CD4-positive, alpha-beta T cell treated with Interleukin-6 at 100 ng/mL for 8 hours (primary cell): ENCODE measurements around the gene VEPH1.

ENCODE experiments used
- DNase-seq: peaks from one replicate; pipeline ENCODE4 v3.0.0-alpha.2; 2020; ENCODE audit warnings: mixed read lengths, low spot score

The VEPH1 gene

DNA sequence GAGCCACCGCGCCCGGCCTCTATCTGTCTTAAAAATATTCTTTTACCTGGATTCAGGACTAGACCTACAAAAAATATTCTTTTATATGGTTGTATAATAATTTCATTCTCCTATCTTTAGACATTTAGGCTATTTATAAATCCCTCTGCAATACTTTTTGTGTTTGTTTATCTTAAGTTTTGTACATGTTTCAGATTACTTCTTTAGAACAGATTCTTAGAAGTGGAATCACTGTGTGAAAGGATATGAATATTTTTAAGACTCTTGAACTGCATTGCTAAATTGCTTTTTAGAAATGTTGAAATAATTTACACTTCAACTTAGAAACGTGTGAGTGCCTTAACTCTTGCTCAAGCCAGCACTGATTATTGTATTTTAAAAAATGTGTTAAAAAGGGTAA lies 197.8 kb downstream of the VEPH1 start:
- no peak for DNase-seq

DNA sequence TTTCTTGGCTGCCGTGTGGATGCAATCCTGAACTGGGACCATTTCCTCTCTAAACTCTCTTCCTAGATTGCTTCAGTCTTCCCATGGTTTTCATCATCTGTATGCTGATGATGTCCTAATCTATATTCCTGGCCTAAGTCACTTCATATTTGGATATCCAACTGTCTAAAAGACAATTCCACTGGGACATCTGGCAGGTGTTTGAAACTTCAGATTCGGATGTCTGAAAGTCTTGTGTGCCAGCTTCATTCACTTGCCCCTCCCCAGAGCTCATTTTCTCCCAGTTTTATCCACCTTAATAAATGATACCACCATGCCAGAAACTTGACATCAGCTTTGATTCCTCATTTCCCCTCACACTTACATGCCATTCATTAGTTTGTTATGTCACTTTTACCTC lies 201.5 kb downstream of the VEPH1 start:
- DNase-seq = no peak

DNA sequence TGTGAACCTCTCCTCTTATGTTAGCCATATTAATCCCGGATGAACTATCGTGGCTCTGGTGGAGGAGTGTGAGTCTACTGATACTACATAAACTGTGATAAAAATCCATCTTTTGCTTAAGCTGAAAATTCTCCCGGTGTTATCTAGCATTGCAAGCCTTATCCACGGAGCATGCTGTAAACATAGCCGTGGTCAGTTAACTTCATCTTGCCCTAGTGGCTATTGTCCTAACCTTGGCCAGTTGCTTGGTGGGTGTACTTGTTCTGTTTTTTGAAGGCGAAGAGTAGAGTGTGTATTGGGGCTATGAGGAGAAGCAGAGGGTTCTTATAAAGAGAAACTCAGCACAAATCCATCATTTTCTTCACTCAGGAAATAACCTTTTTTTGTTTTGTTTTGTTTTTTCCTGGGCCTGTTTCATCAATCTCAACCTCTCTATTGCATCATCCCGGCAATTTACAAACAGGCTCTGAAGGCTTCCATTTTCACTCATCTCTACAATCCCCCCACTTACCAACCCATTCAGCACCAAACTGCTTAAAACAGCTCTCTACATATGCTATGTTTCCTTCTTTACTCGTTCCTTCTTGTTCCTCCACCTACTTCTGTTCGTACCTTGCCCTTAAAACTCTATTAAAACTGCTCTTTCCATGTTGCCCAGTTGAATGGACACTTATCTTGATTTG lies 202.1 kb downstream of the VEPH1 start:
- DNase-seq = no peak

DNA sequence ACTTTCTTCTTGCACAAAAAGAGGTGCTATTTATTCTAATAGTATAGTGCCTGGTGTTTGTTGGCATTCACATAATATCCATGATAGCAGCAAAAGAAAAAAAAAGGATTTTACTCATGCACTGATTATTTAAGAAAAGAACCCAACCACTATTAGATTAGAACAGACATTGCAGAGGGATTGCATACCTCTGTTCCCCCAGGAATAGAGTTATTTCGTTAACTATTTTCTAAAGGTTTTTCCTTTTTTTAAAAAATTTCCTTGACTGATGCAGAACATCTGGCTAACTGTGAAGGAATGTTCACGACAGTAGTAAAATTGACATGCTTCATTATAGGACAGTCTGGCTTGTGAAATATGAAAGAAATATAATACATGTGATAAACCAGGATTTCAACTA lies 203.1 kb downstream of the VEPH1 start:
- no peak for DNase-seq

DNA sequence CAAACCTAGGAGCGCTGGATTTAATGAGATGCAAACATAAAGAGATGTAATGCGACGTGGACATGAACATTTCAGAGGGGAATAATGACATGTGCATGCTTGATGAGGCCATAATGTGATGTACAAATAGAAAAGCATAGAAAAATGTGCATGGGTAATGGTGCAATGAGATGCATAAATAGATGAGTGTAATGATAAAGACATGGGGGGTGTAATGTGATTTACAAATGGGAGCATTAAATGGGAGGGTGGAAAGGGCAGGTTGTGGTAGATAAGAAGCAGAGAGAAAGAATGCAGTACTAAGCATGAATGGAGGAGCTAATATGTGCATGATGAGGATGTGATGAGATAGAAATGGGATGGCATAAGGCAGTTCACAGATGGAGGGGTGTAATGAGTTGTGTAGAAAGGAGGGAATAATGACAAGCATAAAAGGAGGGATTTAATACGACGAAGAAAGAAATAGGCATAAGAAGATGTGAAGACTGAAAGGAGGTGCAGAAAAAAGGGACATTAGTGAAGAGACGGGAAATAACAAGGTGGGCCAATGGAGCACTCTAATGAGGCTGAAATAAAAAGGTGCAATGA lies 205.8 kb downstream of the VEPH1 start:
- DNase-seq = no peak

DNA sequence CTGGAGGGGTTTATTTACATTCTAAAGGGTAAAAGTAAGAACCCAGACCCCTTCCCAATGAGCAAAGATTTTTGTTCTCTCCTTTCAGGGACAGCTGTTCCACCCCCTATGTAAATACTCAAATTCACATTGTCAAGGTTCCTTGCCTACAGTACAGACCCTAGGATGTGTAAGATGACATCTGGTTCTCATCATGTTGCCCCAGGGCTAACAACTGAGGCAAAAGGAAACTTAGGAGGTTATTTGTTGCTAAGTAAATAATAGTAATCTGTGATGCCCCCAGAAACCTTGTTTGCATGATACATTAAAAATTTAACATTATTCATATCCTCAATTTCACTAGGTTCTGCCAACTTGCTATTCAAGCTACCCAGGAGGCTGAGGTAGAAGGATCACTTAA lies 208.3 kb downstream of the VEPH1 start:
- no peak for DNase-seq

DNA sequence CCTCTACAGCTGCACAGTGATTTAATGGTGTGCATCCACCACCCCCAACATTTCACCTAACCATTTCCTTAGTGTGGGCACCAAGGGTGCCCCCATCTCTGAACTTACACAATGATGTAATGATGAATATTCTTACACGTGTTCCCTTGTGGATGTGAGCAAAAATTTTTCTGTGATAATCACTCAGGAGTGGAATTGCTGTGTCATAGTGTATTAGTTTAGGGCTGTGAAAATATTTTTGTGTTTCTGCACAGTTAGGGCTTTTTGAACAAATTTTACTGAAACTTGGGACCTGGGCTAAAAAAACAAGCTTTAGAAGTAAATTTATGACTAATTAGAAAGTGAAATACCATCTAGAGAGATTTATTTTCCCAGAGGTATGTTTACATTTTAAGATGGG lies 208.7 kb downstream of the VEPH1 start:
- DNase-seq = no peak

DNA sequence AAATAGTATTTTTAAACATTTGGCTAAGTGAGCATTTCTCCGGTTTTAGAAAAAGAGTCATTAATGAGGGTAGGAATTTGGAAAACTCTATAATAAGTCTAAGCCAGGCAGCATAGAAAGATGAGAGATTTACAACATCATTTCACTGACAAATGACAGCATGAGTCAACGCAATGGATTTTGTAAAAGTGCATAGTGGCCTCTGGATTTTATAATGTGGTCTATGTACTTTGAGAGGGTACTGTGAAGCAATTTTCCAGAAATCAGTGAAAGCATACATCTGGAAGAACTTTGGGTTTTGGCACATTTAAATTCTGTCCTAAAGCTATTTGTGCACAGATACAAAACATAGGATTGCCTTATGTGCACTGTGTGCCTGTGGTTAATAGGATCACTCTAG lies 212.4 kb downstream of the VEPH1 start:
- DNase-seq = no peak

DNA sequence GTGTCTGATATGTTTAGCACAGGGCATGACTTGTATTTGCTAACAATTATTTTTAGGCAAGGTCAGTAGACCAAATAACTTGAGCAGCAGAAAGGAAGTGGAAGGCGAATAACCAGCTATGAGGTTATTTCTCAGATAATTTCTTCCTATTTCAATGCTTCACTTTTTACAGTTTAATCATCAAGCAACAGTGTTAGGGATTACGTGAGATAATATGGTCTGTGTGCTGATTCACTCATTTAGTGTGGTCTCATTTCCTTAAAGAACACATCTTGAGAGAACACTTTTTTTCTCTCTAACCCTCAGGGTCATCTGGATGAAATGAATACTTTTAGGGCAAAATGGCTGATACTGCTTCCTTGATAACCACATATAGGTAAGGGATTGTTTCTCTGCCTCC lies 217.2 kb downstream of the VEPH1 start:
- DNase-seq = no peak

DNA sequence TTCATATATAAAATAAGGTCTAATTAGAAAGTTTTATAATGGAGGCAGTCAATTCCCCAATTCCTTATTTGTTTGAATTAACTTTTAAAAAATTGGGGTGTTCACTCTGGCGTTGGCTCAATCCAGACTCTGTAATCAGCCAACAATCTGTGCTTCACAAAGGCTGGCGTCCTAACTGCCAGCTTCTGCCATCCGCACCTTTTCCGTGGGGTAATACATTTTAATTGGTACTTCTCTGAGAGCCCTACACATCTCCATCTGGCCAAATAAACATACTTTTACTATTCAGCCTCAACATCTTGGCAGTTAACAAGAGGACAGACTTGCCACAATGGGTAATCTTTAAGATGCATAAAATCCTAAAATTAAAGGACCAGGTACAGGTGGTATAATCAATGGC lies 218.1 kb downstream of the VEPH1 start:
- no peak for DNase-seq

DNA sequence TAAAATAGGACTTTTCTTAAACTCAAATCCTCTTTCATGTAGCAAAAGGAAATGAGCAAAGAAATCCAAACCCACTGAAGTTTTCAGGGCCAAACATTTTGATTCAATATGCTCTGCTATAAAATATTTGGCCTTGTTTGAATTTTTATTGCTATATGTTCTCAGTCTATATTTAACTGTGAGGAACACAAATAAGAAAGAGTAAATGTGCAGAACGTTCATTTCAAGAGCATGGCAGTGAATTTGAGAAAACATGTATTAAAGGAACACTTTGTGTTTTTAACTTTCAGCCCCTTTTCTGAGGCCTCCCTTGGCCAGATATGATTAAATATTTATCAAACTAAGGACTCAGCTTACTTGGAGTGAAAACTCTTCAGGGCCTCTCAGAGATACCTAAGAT lies 218.5 kb downstream of the VEPH1 start:
- no peak for DNase-seq

DNA sequence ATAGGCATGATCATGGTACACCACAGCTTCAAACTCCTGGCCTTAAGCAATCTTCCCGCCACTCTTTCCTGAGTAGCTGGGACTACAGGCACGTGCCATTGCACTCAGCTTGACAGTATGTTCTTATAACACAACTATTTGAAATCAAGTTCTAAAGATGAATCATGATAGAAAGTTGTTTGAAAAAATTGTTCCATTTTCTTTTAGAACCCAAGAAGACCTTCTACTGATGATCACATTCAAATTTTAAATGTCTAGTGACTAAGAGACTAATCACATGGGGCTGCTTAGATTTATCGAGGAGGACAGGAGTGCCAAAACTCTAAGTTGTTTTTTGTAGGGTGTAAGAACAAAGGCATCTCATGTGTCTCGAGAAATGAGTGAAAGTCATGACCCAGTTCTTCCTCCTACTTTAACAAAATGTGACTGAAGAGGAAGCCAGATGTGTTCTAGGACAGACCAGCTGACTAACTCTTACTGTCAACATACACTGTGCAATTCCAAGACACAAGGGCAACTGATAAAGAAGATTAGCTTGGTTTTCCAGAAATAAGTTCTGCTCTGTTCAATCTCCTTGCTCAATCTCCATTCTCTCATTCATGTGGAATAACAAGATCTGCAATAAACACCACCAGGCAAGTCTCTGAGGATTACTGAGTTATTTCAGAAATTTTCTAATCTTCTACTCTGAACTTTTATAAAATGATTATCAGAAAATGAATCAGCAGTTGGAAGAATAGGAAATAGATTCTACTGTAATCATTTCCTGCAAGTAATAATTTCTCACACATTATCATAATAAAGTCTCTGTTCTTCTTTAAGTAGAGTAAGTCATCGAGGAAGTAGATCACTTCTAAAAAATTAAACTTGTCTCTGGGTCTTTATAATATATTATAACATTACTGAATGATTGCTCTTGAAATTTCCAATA lies 220.7 kb downstream of the VEPH1 start:
- DNase-seq = no peak

DNA sequence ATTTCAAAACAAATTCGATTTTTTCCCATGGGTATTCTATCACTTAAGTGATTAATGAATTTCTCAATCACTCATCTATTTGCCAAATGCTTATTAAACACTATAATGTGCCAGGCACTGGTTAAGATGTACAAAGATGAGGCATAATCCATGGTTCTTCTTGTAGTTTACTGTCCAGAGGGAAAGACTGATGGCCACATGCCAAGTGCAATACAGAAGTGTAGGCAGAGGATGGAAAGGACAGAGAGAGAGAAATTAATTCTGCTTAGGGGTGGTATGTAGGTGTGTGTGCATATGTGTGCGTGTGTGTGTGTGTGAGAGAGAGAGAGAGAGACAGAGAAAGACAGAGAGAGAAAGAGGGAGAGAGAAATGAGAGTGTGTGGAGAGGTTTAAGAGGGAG lies 222.4 kb downstream of the VEPH1 start:
- DNase-seq = no peak

DNA sequence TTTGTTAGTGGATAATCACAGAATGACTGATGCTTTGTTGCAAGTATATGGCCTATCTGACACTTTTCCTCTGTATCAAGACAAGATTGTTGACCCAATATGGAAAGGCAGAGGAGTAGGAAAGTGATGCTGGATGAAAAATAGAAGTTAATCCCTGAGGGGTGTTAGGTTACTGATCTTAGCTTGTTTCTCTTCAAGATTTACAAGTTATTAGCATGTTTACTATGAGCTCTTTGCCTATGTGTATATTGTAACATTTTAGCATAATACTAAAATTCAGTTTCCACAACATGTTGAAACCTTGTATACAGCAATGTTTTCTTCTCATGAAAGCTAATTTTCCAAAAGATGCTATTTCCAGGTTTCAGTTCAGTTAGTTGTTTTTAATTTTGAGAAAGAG lies 222.9 kb downstream of the VEPH1 start:
- no peak for DNase-seq

DNA sequence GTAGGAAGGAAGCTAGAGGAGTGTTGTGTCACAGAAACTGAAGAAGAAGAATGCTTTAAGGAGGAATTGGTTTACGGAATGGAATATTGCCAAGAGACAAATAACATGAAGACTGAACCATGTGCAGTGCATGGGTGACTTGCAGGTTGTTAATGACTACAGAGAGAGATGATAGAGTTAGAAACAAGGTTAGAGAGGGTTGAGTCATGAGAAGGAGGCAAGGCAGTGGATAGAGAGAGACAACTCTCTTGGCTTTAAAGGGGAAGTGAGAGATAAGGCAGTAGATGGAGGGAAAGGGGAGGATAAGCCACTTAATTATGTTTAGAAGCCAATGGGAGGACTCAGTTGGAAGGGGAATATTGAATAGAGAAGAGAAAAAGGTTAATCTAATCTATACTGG lies 224.0 kb downstream of the VEPH1 start:
- no peak for DNase-seq

DNA sequence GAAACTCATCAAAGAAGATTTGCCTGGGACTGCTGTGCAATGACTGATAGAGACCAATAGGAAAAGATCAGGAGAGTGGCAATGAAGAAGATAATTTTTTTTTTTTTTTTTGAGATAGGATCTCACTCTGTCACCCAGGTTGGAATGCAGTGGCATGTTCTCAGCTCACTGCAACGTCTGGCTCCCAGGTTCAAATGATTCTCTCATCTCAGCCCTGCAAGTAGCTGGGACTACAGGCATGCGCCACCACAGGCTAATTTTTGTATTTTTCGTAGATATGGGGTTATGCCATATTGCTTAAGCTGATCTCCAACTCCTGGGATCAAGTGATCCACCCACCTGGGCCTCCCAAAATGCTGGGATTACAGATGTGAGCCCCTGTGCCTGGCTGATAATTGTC lies 226.4 kb downstream of the VEPH1 start:
- no peak for DNase-seq

DNA sequence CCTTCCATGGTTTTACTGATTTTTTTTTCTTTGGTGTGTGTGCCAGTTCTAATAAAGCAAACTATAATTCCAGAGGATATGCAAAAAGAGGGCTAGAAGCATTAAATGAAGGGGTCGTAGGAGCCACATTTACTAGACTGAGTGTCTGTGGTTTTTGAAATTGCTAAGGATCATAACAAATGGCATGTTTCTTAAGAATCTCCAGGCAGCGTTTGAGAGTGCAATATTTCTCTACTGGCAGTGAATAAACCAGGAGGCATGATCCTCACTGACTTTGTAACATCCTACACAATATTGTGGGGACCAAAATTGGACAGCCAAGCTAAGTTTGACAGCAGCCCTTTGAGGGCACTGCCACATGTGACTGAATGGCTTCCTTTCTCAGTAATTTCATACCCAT lies 227.4 kb downstream of the VEPH1 start:
- no peak for DNase-seq

DNA sequence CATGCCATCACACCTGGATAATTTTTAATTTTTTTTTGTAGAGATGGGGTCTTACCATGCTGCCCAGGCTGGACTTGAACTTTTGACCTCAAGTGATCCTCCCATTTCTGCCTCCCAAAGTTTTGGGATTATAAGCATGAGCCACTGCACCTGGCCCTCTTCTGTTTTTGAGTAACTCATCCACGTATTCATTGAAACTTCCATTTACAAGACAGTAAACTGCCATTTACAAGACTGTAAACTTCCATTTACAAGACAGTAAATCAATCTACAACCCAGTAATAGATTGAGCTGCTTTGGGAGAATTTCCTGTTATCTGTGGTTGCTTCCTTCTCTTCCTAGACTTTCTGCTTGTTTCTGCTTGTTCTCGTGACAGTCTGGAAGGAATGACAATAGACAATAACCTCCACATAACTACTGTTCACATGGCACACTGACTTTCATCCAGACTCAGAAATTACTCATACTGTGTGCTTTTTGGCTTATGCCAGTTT lies 228.5 kb downstream of the VEPH1 start:
- DNase-seq = no peak

DNA sequence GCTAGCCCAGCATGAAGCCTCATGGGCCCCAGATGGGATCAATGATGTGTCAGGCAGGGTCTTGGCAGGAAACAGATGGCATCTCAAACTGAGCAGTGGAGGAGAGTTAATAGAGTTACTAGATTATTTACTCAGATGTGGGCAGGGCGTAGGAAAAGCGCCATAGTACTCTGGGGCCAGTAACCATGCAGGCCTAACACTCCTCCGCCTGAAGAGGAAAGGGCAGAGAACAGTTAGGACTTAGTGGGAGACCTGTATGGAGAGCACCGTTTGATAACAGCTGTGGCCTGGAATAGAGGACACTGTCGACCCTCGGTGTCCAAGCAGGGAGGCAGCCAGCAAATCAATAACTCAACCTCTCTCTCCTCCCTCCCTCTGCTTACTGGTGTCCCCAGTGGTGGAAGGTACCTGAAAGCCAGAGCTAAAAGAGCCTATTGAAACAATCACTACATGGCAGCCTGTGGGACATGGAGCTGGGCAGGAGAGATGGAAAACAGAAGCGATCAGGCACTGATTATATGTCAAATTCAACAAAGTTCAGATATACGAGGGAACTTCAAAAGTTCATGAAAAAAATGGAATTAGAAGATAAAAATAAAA lies 231.8 kb downstream of the VEPH1 start:
- no peak for DNase-seq

DNA sequence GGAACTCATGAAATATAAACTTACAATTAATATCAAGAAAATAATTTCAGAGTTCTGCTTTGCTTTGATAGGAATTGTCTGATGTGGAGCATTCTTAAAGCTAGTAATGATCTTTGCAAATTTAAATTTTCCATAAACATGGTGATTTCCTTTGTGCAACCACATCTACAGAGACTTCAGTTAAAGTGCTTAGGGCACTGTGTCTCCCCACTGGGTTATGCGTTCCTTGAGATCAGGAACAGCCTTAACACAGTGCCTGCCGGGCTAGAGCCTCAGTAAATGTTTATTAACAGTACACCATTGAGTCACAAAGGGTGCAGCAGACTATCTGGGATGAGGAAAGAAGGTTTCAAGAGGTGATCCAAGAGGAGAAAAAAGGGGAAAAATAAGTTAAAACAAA lies 235.2 kb downstream of the VEPH1 start:
- no peak for DNase-seq

DNA sequence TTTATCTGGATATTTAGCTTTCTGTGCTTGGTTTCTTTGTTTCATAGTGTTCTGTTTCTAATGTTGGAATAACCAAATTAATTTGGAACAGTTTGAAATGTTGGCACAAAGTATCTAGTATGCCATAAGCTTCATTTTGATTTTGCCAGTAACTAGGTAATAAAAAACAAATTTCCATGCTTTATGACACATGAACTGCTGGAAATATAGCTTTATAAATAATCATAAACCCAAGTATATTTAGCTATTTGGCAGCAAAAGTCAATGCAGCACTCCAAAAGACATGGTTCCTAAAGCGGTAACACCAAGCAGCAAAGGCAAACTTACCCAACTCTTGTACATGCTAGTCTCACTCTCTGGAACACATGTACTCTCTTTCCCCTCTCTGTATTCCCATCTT lies 237.3 kb downstream of the VEPH1 start:
- no peak for DNase-seq

DNA sequence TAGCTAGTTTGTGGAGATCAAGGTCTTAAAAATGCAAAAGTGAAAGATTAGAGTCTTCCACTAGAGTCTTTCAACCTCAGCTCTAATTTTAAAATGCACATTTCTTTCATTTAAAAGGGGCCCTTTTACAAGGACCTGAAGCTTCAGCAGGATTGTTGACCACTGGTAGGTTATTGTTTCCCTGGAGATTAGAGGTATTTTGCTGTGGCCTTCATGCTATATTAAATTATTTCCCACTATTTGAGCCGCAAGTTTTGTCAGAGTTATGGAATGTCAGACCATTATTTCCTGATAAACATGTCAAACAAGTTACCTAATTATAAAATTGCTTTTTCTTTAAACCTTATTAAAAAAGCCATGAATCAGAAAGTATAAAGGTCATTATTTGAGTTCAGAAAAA lies 240.2 kb downstream of the VEPH1 start:
- DNase-seq = no peak

DNA sequence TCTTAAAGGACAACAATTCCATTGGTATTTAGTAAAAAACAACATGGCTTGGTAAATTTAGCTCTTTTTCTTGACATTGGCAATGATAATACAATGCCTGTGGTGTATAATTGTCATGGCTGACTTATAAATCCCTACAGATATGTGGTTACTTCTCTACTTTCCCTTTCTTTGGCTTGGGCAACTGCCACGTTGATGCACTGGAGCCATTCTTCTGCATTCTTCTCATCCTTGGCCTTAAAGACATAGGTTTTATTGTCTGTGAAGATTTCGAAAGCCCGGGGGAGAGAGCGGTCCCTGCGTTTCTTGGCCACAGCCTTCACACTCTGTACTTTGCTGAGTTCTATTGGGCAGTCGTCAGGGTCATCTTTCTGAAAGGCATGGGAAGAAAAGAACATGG lies 242.2 kb downstream of the VEPH1 start:
- no peak for DNase-seq
